Sigmoid colon (tissue), 7 donors: Measurements from ENCODE around the gene GALNT18. TPM values are rescaled to one million over a fixed set of nuclear protein-coding genes. Genes with fewer than 3 reads are reported as not detected.

Source experiments
- DNase-seq: peaks from one replicate; pipeline ENCODE4 v3.0.0-alpha.2; 2019
- H3K27ac ChIP-seq, 4 donors: fragments of 200-600 bp; sonication (generic); one replicate each; pipeline ENCODE4 v1.5.1; 2016 to 2019; ENCODE audit warnings: mild to moderate bottlenecking in 1 of 4
- H3K27me3 ChIP-seq, 3 donors: fragments of 200-600 bp; sonication (generic); one replicate each; pipeline ENCODE4 v1.5.1; 2019; ENCODE audit warnings: mild to moderate bottlenecking in 1 of 3
- H3K36me3 ChIP-seq, 4 donors: fragments of 200-600 bp; sonication (generic); one replicate each; pipeline ENCODE4 v1.5.1; 2016 to 2019
- H3K4me1 ChIP-seq, 4 donors: fragments of 200-600 bp; sonication (generic); one replicate each; pipeline ENCODE4 v1.5.1; 2017 to 2019
- H3K4me3 ChIP-seq, 4 donors: fragments of 200-600 bp; sonication (generic); one replicate each; pipeline ENCODE4 v1.5.1; 2017 to 2019; ENCODE audit warnings: mild to moderate bottlenecking in 2 of 4, moderate library complexity in 1 of 4
- H3K9me3 ChIP-seq, 4 donors: fragments of 200-600 bp in 3 of 4; sonication (generic) in 3 of 4; one replicate each; pipeline versions ENCODE4 v1.5.1 to v1.6.1; 2013 to 2019
- EP300 ChIP-seq, 4 donors: sonication (generic); formaldehyde crosslinking; IDR thresholded peaks; one replicate each; pipeline ENCODE4 v1.6.1; 2017; ENCODE audit warnings: antibody characterized with exemption in 4 of 4
- POLR2A ChIP-seq, 2 donors: fragments of 450-650 bp; IDR thresholded peaks; one replicate each; pipeline ENCODE4 v1.6.1; 2016; ENCODE audit warnings: antibody characterized with exemption in 2 of 2, mild to moderate bottlenecking in 2 of 2, moderate library complexity in 2 of 2
- POLR2AphosphoS5 ChIP-seq, 4 donors: sonication (generic); formaldehyde crosslinking; IDR thresholded peaks; one replicate each; pipeline ENCODE4 v1.6.1; 2017; ENCODE audit warnings: antibody characterized with exemption in 4 of 4
- WGBS, 2 donors: extraction: QIAGEN DNeasy Blood & Tissue Kit; methylation state at CpG; one replicate each; pipeline ENCODE4 v1.1.7; 2013; 5-methylcytosine and 5-hydroxymethylcytosine counted together
- intact Hi-C: fragments of 100-400 bp; cut with DNase I; formaldehyde crosslinking; loops from one replicate; pipeline ENCODE4 v1.15.1; 2023
- polyA plus RNA-seq, 3 donors: library from polyadenylated mRNA; stranded (reverse); fragments of 200-250 nt; gene quantifications; one replicate each; pipeline ENCODE4 v1.2.3, GENCODE V29; 2013
- total RNA-seq, 4 donors: library from RNA; depleted of rRNA; stranded (reverse); fragments of >200 nt; gene quantifications; one replicate each; pipeline ENCODE4 v1.1.0, GENCODE V29; 2016
- TF ChIP-seq, protein P1 (sequence below), 4 experiments: fragments of 450-650 bp in 3 of 4; fragments of 200-600 bp in 1 of 4; IDR thresholded peaks; one replicate each; pipeline ENCODE4 v1.5.1; 2016 to 2019; ENCODE audit warnings: antibody characterized with exemption in 4 of 4, mild to moderate bottlenecking in 3 of 4, moderate library complexity in 2 of 4
- donor health status: healthy with polysubstance abuse.
- donor health status: Bipolar disorder and iron deficiency.
- donor health status: healthy.

GALNT18 gene
- total and polyA plus RNA-seq, 7 donors: 0.92 to 48.6 (median 34.9) TPM

GRCh38 chr11:11535611-11536010 lies 86.2 kb downstream of the GALNT18 start:
- H3K27ac ChIP-seq: peak overlapping the region in 2 of 4 donors; percentile 4 to 68
- no peaks in the 10 kb centered on the region for H3K36me3 ChIP-seq
- intact Hi-C loops: no loop called here
- DNase-seq: no peak
- H3K4me1 ChIP-seq: peaks cover 0 to 100% (median 77%) of the 10 kb centered on the region in 4 donors
- WGBS, 2 donors: 71 to 88% methylated on average over 6 of the region's 6 CpGs
- H3K4me3 ChIP-seq: no peak overlapping the region
- TF ChIP-seq EP300 (IDR thresholded peaks at IDR 0.05): no peak
- TF ChIP-seq POLR2AphosphoS5 (IDR thresholded peaks at IDR 0.05): no peak
- TF ChIP-seq POLR2A (IDR thresholded peaks at IDR 0.05): no peak
- TF ChIP-seq, protein P1, sequence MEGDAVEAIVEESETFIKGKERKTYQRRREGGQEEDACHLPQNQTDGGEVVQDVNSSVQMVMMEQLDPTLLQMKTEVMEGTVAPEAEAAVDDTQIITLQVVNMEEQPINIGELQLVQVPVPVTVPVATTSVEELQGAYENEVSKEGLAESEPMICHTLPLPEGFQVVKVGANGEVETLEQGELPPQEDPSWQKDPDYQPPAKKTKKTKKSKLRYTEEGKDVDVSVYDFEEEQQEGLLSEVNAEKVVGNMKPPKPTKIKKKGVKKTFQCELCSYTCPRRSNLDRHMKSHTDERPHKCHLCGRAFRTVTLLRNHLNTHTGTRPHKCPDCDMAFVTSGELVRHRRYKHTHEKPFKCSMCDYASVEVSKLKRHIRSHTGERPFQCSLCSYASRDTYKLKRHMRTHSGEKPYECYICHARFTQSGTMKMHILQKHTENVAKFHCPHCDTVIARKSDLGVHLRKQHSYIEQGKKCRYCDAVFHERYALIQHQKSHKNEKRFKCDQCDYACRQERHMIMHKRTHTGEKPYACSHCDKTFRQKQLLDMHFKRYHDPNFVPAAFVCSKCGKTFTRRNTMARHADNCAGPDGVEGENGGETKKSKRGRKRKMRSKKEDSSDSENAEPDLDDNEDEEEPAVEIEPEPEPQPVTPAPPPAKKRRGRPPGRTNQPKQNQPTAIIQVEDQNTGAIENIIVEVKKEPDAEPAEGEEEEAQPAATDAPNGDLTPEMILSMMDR (IDR thresholded peaks at IDR 0.05): no peak
- no peaks in the 10 kb centered on the region for H3K9me3 ChIP-seq
- H3K27me3 ChIP-seq: no peaks in the 10 kb centered on the region

DNA sequence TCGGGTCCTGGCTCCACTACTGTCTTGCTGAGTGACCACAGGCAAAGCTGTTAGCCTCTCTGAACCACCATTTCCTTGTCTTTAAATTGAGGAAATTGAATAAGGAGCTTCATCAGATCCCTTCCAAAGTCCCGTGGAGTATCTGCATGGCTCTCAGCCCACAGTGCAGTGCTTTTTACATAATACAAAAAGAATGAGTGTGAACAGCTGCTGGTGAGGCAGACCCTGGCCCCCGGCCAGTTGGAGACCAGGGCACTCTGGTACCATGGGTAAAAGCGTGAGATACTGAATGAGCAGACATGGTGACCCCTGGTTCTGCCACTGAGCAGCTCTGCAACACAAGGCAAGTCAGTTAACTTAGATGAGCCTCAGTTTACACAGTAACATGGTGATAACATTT lies 86.8 kb downstream of the GALNT18 start:
- DNase-seq: no peak
- intact Hi-C loops: no loop called here
- H3K27me3 ChIP-seq: no peaks in the 10 kb centered on the region
- no peak for TF ChIP-seq EP300 (IDR thresholded peaks at IDR 0.05)
- TF ChIP-seq POLR2A (IDR thresholded peaks at IDR 0.05): no peak
- TF ChIP-seq, protein P1 (IDR thresholded peaks at IDR 0.05): no peak
- no peak for TF ChIP-seq POLR2AphosphoS5 (IDR thresholded peaks at IDR 0.05)
- 66 to 69% methylated on average over 4 of the region's 4 CpGs for WGBS, 2 donors
- no peaks in the 10 kb centered on the region for H3K9me3 ChIP-seq
- H3K4me3 ChIP-seq: no peak overlapping the region
- peak overlapping the region in 2 of 4 donors; percentile 4 to 68 for H3K27ac ChIP-seq
- H3K4me1 ChIP-seq: peaks cover 0 to 96% (median 76%) of the 10 kb centered on the region in 4 donors
- no peaks in the 10 kb centered on the region for H3K36me3 ChIP-seq

DNA sequence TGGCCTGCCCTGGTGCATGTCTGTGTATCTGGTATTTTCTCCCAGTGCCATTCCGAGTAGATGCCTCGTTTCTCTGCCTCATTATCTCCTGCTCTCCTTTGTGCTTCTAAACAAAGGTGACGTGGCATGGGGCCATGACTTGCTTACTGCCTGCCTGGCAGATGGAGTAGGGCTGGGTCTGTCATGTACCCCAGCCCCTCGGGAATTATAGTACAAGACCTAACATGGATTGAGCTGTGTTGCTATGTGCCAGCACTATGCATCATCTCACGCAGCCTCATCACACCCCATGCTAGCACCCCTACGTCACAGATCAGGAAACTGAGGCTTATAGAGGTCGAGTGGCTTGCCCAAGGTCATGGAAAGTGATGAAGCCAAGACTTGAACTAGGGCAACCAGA lies 88.1 kb downstream of the GALNT18 start:
- no peak for DNase-seq
- TF ChIP-seq, protein P1 (IDR thresholded peaks at IDR 0.05): no peak
- TF ChIP-seq POLR2AphosphoS5 (IDR thresholded peaks at IDR 0.05) (no peak), POLR2A (IDR thresholded peaks at IDR 0.05) (no peak), EP300 (IDR thresholded peaks at IDR 0.05) (no peak)
- H3K9me3 ChIP-seq: no peaks in the 10 kb centered on the region
- 85 to 88% methylated on average over 7 of the region's 7 CpGs for WGBS, 2 donors
- no peaks in the 10 kb centered on the region for H3K36me3 ChIP-seq
- peaks cover 0 to 83% (median 68%) of the 10 kb centered on the region in 4 donors for H3K4me1 ChIP-seq
- no peak overlapping the region for H3K4me3 ChIP-seq
- no peaks in the 10 kb centered on the region for H3K27me3 ChIP-seq
- intact Hi-C loops: no loop called here
- H3K27ac ChIP-seq: peak overlapping the region in 2 of 4 donors; percentile 6 to 51

DNA sequence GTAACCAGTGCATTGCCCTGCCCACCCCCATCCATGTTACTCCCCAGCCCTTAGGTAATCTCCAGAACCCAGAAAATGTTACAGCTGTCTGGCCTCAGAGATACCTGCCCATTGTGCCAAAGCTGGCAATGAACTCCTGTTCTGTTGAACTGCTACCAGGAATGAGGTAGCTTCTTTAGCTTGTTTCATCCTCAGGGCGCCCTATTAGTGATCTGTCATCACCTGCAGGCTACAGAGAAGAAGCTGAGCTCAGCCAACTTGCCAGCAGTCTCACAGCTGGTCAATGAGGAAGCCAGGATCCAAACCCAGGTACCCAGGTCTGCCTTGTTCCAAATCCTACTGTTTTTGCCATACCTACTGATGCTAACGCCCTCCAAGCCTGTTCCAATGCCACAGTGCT lies 88.7 kb downstream of the GALNT18 start:
- TF ChIP-seq EP300 (IDR thresholded peaks at IDR 0.05) (no peak), POLR2A (IDR thresholded peaks at IDR 0.05) (no peak), POLR2AphosphoS5 (IDR thresholded peaks at IDR 0.05) (no peak)
- TF ChIP-seq, protein P1 (IDR thresholded peaks at IDR 0.05): no peak
- H3K9me3 ChIP-seq: no peaks in the 10 kb centered on the region
- peaks cover 0 to 76% (median 61%) of the 10 kb centered on the region in 4 donors for H3K4me1 ChIP-seq
- peak overlapping the region in 2 of 4 donors; percentile 6 to 51 for H3K27ac ChIP-seq
- intact Hi-C loops: no loop called here
- WGBS, 2 donors: 87 to 88% methylated on average over 2 of the region's 2 CpGs
- H3K27me3 ChIP-seq: no peaks in the 10 kb centered on the region
- no peaks in the 10 kb centered on the region for H3K36me3 ChIP-seq
- no peak for DNase-seq
- no peak overlapping the region for H3K4me3 ChIP-seq

DNA sequence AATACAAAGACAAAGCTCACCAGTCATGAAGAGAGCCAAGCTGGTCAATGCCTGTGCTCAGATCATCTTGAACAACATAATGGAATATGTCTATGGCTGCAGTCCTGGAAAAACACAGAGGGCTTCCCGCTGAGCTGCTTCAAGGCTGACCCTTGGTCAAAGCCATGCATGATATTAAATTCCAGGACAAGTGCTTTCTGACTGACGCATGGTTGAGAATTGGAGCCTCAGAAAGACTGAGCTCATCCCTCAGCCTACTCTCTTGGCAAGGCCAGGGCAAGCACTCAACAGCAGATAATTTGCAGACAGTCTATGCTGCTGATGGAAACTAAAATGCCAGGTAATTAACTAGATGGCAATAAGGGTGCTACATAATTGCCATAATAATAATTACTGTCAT lies 89.2 kb downstream of the GALNT18 start:
- DNase-seq: no peak
- Histone ChIP-seq H3K4me1 (peaks cover 0 to 75% (median 59%) of the 10 kb centered on the region in 4 donors), H3K9me3 (no peaks in the 10 kb centered on the region), H3K27ac (peak overlapping the region in 2 of 4 donors; percentile 13 to 51), H3K27me3 (no peaks in the 10 kb centered on the region), H3K36me3 (no peaks in the 10 kb centered on the region), H3K4me3 (no peak overlapping the region)
- intact Hi-C loops: no loop called here
- 91 to 92% methylated on average over 2 of the region's 2 CpGs for WGBS, 2 donors
- no peak for TF ChIP-seq EP300 (IDR thresholded peaks at IDR 0.05)
- no peak for TF ChIP-seq POLR2A (IDR thresholded peaks at IDR 0.05)
- TF ChIP-seq, protein P1 (IDR thresholded peaks at IDR 0.05): no peak
- no peak for TF ChIP-seq POLR2AphosphoS5 (IDR thresholded peaks at IDR 0.05)
